Measurements from ENCODE around the gene UTP14A. TPM values are rescaled to one million over a fixed set of nuclear protein-coding genes. Genes with fewer than 3 reads are reported as not detected.
"Not testable (repeated sequence)": the region's sequence is repeated elsewhere in the genome, so short reads cannot be mapped to it uniquely, and the experiment has no call there.

Gene UTP14A, protein sequence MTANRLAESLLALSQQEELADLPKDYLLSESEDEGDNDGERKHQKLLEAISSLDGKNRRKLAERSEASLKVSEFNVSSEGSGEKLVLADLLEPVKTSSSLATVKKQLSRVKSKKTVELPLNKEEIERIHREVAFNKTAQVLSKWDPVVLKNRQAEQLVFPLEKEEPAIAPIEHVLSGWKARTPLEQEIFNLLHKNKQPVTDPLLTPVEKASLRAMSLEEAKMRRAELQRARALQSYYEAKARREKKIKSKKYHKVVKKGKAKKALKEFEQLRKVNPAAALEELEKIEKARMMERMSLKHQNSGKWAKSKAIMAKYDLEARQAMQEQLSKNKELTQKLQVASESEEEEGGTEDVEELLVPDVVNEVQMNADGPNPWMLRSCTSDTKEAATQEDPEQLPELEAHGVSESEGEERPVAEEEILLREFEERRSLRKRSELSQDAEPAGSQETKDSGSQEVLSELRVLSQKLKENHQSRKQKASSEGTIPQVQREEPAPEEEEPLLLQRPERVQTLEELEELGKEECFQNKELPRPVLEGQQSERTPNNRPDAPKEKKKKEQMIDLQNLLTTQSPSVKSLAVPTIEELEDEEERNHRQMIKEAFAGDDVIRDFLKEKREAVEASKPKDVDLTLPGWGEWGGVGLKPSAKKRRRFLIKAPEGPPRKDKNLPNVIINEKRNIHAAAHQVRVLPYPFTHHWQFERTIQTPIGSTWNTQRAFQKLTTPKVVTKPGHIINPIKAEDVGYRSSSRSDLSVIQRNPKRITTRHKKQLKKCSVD
- total RNA-seq = 10 to 100 TPM in 2 of 10 donors, 1 to 10 TPM in 8; 7.4 to 12.6 (median 9.6) TPM
- 10 to 100 TPM in 1 of 2 donors, 1 to 10 TPM in 1; 6.7 to 10.2 TPM for polyA plus RNA-seq
- long read RNA-seq, donor 1, transcript UTP14A-201 (15 exons, 2,488 nt) = major isoform, 13 of 15 reads
- long read RNA-seq, donor 1, partial matches to known transcripts = 0 of 15 reads
- long read RNA-seq, donor 1, other reads (novel, unspliced or antisense) = 2 of 15 reads
- long read RNA-seq, donor 2, transcript UTP14A-201 (15 exons, 2,488 nt) = major isoform, 8 of 12 reads
- long read RNA-seq, donor 2, partial matches to known transcripts = 3 of 12 reads
- long read RNA-seq, donor 2, other reads (novel, unspliced or antisense) = 1 of 12 reads
- long read RNA-seq, donor 3, transcript UTP14A-201 (15 exons, 2,488 nt) = major isoform, 22 of 37 reads
- long read RNA-seq, donor 3, partial matches to known transcripts = 11 of 37 reads
- long read RNA-seq, donor 3, other reads (novel, unspliced or antisense) = 4 of 37 reads

DNA sequence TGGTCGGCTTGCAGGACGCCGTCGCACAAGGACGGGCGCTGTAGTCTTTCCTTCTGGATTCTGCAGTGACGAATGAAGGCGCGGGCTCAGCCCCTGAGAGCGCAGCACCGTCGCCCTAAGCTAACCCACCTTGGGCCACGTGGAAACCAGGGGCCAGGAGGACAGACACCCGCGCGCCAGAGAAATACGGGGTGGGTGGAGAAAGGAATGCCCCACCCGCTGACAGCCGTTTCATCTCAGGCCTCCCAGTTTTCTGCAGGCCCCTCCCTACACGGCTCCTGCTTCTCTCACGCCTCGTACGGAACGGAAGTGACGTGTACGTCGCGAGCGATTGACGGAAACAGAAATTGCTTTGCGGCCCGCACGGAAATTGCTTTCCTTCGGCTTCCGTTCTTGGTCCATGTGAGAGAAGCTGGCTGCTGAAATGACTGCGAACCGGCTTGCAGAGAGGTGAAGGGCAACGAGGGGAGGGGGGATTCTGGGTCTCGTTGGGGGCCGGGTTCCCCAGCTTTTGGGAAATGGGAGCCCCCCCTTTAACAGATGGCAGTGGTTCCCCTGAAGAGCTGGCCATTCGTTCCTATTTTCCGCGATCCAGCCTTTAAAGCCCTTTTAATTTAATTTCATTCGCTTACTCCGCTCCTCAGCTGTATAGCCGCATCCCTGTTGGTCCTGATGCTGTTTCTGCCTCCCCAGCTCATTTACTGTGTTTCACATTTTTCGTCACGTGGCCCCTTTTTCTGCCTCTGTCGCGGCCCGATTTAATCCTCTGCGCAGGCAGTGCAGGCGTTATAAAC lies at the start of gene UTP14A:
Gene UTP14A (plus strand): TSS at position 378 of the 794 bp plus-strand sequence. CDS start 47 bp downstream, at position 425.
- Histone ChIP-seq H3K9me3 (no peaks in the 10 kb centered on the region), H3K27ac (peak within 1 kb of the TSS; percentile 35 to 87 (median 81)), H3K27me3 (no peaks in the 10 kb centered on the region), H3K4me1 (peaks cover 0 to 12% (median 6%) of the 10 kb centered on the region in 9 donors), H3K36me3 (peaks cover 0 to 34% (median 0%) of the 10 kb centered on the region in 9 donors), H3K4me3 (peak within 1 kb of the TSS; percentile 50 to 80 (median 70))
- peak; percentile 96 to 99 (median 99) for ATAC-seq
- TF ChIP-seq, protein P1, sequence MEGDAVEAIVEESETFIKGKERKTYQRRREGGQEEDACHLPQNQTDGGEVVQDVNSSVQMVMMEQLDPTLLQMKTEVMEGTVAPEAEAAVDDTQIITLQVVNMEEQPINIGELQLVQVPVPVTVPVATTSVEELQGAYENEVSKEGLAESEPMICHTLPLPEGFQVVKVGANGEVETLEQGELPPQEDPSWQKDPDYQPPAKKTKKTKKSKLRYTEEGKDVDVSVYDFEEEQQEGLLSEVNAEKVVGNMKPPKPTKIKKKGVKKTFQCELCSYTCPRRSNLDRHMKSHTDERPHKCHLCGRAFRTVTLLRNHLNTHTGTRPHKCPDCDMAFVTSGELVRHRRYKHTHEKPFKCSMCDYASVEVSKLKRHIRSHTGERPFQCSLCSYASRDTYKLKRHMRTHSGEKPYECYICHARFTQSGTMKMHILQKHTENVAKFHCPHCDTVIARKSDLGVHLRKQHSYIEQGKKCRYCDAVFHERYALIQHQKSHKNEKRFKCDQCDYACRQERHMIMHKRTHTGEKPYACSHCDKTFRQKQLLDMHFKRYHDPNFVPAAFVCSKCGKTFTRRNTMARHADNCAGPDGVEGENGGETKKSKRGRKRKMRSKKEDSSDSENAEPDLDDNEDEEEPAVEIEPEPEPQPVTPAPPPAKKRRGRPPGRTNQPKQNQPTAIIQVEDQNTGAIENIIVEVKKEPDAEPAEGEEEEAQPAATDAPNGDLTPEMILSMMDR (IDR thresholded peaks at IDR 0.05) = no peak
- intact Hi-C loops (cut with DNase I) = loop anchor here in 4 of 10 donors (10.0 kb wide), 2 partner anchors 61 to 301 kb away; partner anchors contain the start of gene ZDHHC9 (in 1 of the 4)
- 0% methylated on average over 46 to 53 of the region's 53 CpGs for WGBS, 2 donors
- peak; percentile 79 to 88 for DNase-seq

DNA sequence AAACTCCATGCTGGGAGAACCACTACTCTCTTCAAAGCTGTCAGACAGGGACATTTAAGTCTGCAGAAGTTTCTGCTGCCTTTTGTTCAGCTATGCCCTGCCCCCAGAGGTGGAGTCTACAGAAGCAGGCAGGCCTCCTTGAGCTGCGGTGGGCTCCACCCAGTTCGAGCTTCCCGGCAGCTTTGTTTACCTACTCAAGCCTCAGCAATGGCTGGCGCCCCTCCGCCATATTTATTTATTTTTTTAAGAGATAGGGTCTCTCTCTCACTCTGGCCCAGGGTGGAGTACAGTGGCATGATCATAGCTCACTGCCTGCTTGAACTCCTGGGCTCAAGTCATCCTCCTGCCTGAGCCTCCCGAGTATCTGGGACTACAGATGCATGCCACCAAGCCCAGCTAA lies 46.8 kb upstream of the UTP14A start:
- H3K27ac ChIP-seq; H3K4me3 ChIP-seq; H3K36me3 ChIP-seq; ATAC-seq; DNase-seq; H3K9me3 ChIP-seq; H3K27me3 ChIP-seq; intact Hi-C loops (cut with DNase I); H3K4me1 ChIP-seq: not testable (repeated sequence)
- WGBS, 2 donors = 53 to 64% methylated on average over 6 of the region's 6 CpGs

DNA sequence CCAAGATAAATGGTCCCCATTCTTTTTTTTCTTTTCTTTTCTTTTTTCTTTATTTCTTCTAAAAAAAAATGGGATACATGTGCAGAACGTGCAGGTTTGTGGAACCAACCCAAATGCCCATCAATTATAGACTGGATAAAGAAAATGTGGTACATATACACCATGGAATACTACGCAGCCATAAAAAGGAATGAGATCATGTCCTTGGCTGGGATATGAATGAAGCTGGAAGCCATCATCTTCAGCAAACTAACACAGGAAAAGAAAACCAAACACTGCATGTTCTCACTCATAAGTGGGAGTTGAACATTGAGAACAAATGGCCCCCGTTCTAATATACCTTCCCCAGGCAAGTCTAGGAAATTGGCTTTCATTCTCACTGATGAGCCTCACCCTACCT lies 39.6 kb upstream of the UTP14A start:
- WGBS, 2 donors = 67 to 73% methylated on average over 3 of the region's 3 CpGs
- H3K36me3 ChIP-seq; intact Hi-C loops (cut with DNase I); H3K4me3 ChIP-seq; H3K4me1 ChIP-seq; DNase-seq; H3K9me3 ChIP-seq; H3K27ac ChIP-seq; ATAC-seq: not testable (repeated sequence)
- H3K27me3 ChIP-seq = peaks cover 0 to 27% (median 0%) of the 10 kb centered on the region in 7 donors

DNA sequence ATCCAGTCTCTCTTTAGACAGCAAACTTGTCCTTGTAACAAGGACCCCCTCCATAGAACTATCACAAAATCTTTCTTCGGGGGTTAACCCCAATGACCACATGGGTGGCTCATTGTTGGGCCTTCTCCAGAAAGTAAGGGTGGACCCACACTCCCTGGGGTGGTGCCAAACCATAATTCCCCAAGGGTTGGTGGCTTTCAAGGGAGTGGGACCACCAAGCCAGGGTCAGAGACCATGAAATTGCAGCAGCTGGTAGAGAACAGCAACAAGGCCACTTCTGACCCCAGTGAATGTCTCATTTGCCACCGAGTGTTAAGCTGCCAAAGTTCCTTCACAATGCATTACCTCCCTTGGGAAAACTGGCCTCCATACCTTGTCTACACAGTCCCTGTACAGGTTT lies 33.4 kb upstream of the UTP14A start:
- 65 to 79% methylated on average over 2 of the region's 2 CpGs for WGBS, 2 donors
- H3K27me3 ChIP-seq = peaks cover 0 to 14% (median 0%) of the 10 kb centered on the region in 7 donors
- no peaks in the 10 kb centered on the region for H3K9me3 ChIP-seq
- H3K4me1 ChIP-seq = no peaks in the 10 kb centered on the region
- no peaks in the 10 kb centered on the region for H3K36me3 ChIP-seq
- no peak for ATAC-seq
- TF ChIP-seq, protein P1 (IDR thresholded peaks at IDR 0.05) = no peak
- intact Hi-C loops (cut with DNase I) = no loop called here
- H3K4me3 ChIP-seq = no peak overlapping the region
- DNase-seq = no peak
- H3K27ac ChIP-seq = no peak overlapping the region

All from heart right ventricle (tissue), 16 donors.